Measurements from ENCODE around the gene C14orf180. TPM values are rescaled to one million over a fixed set of nuclear protein-coding genes. Genes with fewer than 3 reads are reported as not detected.

C14orf180 gene
- total RNA-seq, 4 donors from 2014 or later, result 25.8 to 57.8 (median 35.4) TPM

- no peak for ATAC-seq (ENCODE audit: low FRiP score)
- no peak for TF ChIP-seq CTCF (IDR thresholded peaks at IDR 0.05)
- DNase-seq (ENCODE audit: low spot score), result no peak
Observed at GRCh38 chr14:104586832-104587620, 7.5 kb downstream of the C14orf180 start.

- ATAC-seq (ENCODE audit: low FRiP score) (no peak), DNase-seq (ENCODE audit: low spot score) (no peak)
- TF ChIP-seq CTCF (IDR thresholded peaks at IDR 0.05), result no peak
Observed at GRCh38 chr14:104587641-104588040, 8.1 kb downstream of the C14orf180 start.

- no peak for ATAC-seq (ENCODE audit: low FRiP score)
- TF ChIP-seq CTCF (IDR thresholded peaks at IDR 0.05), result no peak
- DNase-seq (ENCODE audit: low spot score), result no peak
Observed at GRCh38 chr14:104588066-104588857, 8.7 kb downstream of the C14orf180 start.

- no peak for ATAC-seq (ENCODE audit: low FRiP score)
- TF ChIP-seq CTCF (IDR thresholded peaks at IDR 0.05), result no peak
Observed at GRCh38 chr14:104589338-104590195, 10.0 kb downstream of the C14orf180 start.

GRCh38 chr14:104590240-104590965 lies 10.8 kb downstream of the C14orf180 start:
- DNase-seq (ENCODE audit: low spot score) (no peak), ATAC-seq (ENCODE audit: low FRiP score) (no peak)
- TF ChIP-seq CTCF (IDR thresholded peaks at IDR 0.05), result no peak

More at GRCh38 chr14:104589338-104590195, 10.0 kb downstream of the C14orf180 start:
- DNase-seq (ENCODE audit: low spot score), result no peak

- ATAC-seq (ENCODE audit: low FRiP score) (no peak), DNase-seq (ENCODE audit: low spot score) (no peak)
- no peak for TF ChIP-seq CTCF (IDR thresholded peaks at IDR 0.05)
Observed at GRCh38 chr14:104591031-104591430, 11.5 kb downstream of the C14orf180 start.

Measured in omental fat pad (tissue), 4 donors.